PC-3 (cell line): Measurements from ENCODE around the gene PRR12. TPM values are rescaled to one million over a fixed set of nuclear protein-coding genes. Genes with fewer than 3 reads are reported as not detected.

Experiments used
- ATAC-seq: fragments of 200-7000 bp; cut with Tn5 transposase; 2 replicates; pipeline ENCODE4 v1.9.1; 2020; ENCODE audit warnings: mild to moderate bottlenecking, moderate library complexity
- BruUV-seq: library from RNA; stranded (reverse); fragments of 400-500 nt; replicated peaks from 2 replicates; lab custom pipeline; 2021; lab: Mats Ljungman, UMichigan
- CTCF ChIA-PET: fragments of 300-600 bp; sonication (Branson Sonifier 250); formaldehyde crosslinking; loops from one replicate; lab custom pipeline; 2022; ENCODE audit warnings: antibody characterized with exemption; lab: Charles Lee
- POLR2A ChIA-PET: fragments of 300-600 bp; sonication (Branson Sonifier 250); formaldehyde crosslinking; loops from one replicate; lab custom pipeline; 2022; ENCODE audit warnings: antibody characterized with exemption; ENCODE audit not compliant: unreplicated experiment; lab: Charles Lee
- DNase-seq: peaks from one replicate; pipeline ENCODE4 v3.0.0-alpha.2; 2015
- H2AFZ ChIP-seq: fragments of 300-600 bp; sonication (generic); 2 replicates; pipeline ENCODE4 v1.6.0; 2016; ENCODE audit warnings: antibody characterized with exemption, low read length
- H3F3A ChIP-seq: fragments of 300-600 bp; sonication (generic); one replicate; pipeline ENCODE4 v1.6.0; 2017; ENCODE audit warnings: antibody characterized with exemption, low read length, control low read depth, mild to moderate bottlenecking; ENCODE audit not compliant: unreplicated experiment
- H3K27ac ChIP-seq: fragments of 300-600 bp; sonication (generic); 2 replicates; pipeline ENCODE4 v1.5.1; 2016; ENCODE audit warnings: mild to moderate bottlenecking, low read length
- H3K27me3 ChIP-seq: fragments of 300-600 bp; sonication (generic); 2 replicates; pipeline ENCODE4 v1.6.1; 2016; ENCODE audit warnings: low read length, mixed read lengths
- H3K36me3 ChIP-seq: fragments of 300-600 bp; sonication (generic); 2 replicates; pipeline ENCODE4 v1.6.1; 2016; ENCODE audit warnings: low read depth, mixed run types, low read length, mixed read lengths
- H3K4me1 ChIP-seq: fragments of 300-600 bp; sonication (generic); 2 replicates; pipeline ENCODE4 v1.5.1; 2016; ENCODE audit warnings: low read length; ENCODE audit not compliant: insufficient read depth
- H3K4me2 ChIP-seq: fragments of 300-600 bp; sonication (generic); 2 replicates; pipeline ENCODE4 v1.6.0; 2016; ENCODE audit warnings: low read length
- H3K4me3 ChIP-seq: fragments of 300-600 bp; sonication (generic); 2 replicates; pipeline ENCODE4 v1.5.1; 2016; ENCODE audit warnings: mild to moderate bottlenecking, low read length, mixed read lengths
- H3K79me2 ChIP-seq: fragments of 300-600 bp; sonication (generic); 2 replicates; pipeline ENCODE4 v1.6.1; 2017; ENCODE audit warnings: low read length, mixed read lengths
- H3K9ac ChIP-seq: fragments of 300-600 bp; sonication (generic); 2 replicates; pipeline ENCODE4 v1.6.0; 2016; ENCODE audit warnings: mild to moderate bottlenecking, low read length
- H3K9me2 ChIP-seq: fragments of 300-600 bp; sonication (generic); replicated peaks from 2 replicates; pipeline ENCODE4 v1.6.1; 2016; ENCODE audit warnings: mixed run types, low read length, mixed read lengths
- H3K9me3 ChIP-seq: fragments of 300-600 bp; sonication (generic); 2 replicates; pipeline ENCODE4 v1.6.1; 2016; ENCODE audit warnings: low read length, mixed read lengths
- H4K20me1 ChIP-seq: fragments of 300-600 bp; sonication (generic); 2 replicates; pipeline ENCODE4 v1.6.1; 2016; ENCODE audit warnings: low read length, mixed read lengths
- EZH2phosphoT487 ChIP-seq: fragments of 300-600 bp; sonication (generic); IDR thresholded peaks from 2 replicates; pipeline ENCODE4 v1.6.1; 2018; ENCODE audit warnings: mild to moderate bottlenecking, antibody characterized with exemption, low read length, borderline replicate concordance
- intact Hi-C: fragments of 100-400 bp; cut with micrococcal nuclease; formaldehyde crosslinking; loops from 2 replicates; pipeline ENCODE4 v1.9.0; 2023
- total RNA-seq: library from RNA; depleted of rRNA; stranded (reverse); fragments of >200 nt; gene quantifications from 2 replicates; pipeline ENCODE4 v1.2.3, GENCODE V29; 2014
- TF ChIP-seq, protein P1 (sequence below): fragments of 300-600 bp; sonication (generic); conservative IDR thresholded peaks from 2 replicates; pipeline ENCODE4 v1.5.1; 2017; ENCODE audit warnings: antibody characterized with exemption, low read depth, mild to moderate bottlenecking, low read length

The PRR12 gene
- total RNA-seq, 1 experiment from 2014 or later: 14.6 TPM

DNA sequence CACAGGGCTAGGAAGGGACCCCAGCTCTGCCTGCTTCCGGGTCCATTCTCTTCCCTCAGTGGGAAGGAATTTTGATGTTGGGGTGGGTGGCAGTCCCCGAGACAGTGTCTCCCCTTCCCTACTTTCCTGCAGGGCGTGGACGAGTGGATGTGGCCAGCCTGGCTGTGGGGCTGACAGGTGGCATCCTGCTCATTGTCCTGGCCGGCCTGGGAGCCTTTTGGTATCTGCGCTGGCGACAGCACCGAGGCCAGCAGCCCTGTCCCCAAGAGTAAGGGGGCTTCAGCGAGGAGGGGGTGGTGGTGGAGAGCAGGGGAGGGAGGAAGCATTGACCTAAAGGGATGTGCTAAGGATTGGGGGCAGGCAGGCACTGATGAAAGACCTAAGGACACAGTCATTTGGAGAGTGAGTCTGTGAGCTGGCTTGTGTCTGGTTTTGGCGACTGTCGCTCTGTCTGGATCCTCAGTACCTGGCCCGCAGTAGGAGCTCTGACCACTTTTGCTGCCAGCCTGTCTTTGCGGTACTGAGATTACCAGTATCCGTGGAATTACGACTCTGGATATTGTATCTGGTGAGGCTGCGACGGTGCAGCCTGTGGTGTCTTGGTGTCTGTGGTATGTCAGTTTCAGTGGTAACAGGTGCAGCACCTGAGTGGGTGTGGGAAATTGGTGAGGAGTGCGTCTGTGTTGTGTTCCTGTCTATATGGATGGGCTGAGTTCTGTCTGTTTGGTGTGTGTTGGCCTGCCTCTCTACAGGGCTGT, 2.4 kb upstream of the PRR12 start:
- CTCF ChIA-PET: no interaction called here
- no peak for DNase-seq
- H2AFZ ChIP-seq: no peak overlapping the region

DNA sequence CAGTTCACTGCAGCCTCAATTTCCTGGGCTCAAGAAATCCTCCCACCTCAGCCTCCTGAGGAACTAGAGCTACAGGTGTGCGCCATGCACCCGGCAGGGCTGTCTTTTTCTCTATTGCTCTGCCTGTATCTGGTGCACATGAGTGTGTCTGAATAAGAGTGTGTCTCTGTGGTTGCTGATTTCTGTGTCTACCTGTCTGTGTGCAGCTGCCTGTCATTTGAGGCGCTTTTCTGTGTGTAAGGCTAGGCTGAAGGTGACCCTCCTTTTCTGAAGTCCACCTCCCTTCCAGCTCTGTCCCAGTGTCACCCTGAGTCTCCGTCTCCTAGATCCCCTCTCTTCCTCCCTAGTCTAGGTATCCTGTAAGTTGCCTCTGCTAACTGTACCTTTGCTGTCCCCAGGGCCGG, 1.5 kb upstream of the PRR12 start:
- H3K36me3 ChIP-seq: peaks cover 7% of the 10 kb centered on the region; the same call in 1 of the 2 replicates
- H3K9me3 ChIP-seq: no peaks in the 10 kb centered on the region
- intact Hi-C loops: no loop called here
- DNase-seq: no peak
- H2AFZ ChIP-seq: no peak overlapping the region
- ChIA-PET POLR2A (interaction anchor here (0.9 to 1.0 kb wide), 2 partner anchors 51 to 52 kb away, joined by 3 to 9 read pairs; partner anchors contain the start of genes RRAS and SCAF1), CTCF (no interaction called here)
- no peak overlapping the region for H3K27ac ChIP-seq
- peaks cover 6% of the 10 kb centered on the region; the same call in 1 of the 2 replicates for H4K20me1 ChIP-seq
- H3K4me2 ChIP-seq: no peak overlapping the region
- no peaks in the 10 kb centered on the region for H3K27me3 ChIP-seq
- BruUV-seq: no TSS peak
- no peak overlapping the region for H3K9ac ChIP-seq
- H3K4me3 ChIP-seq: no peak overlapping the region
- ATAC-seq: peak; percentile 1; the same call in 1 of the 2 replicates
- H3F3A ChIP-seq: no peaks in the 10 kb centered on the region
- peaks cover 7% of the 10 kb centered on the region; the same call in 1 of the 2 replicates for H3K4me1 ChIP-seq
- H3K79me2 ChIP-seq: peaks cover 35% of the 10 kb centered on the region
- TF ChIP-seq EZH2phosphoT487: no peak
- TF ChIP-seq, protein P1, sequence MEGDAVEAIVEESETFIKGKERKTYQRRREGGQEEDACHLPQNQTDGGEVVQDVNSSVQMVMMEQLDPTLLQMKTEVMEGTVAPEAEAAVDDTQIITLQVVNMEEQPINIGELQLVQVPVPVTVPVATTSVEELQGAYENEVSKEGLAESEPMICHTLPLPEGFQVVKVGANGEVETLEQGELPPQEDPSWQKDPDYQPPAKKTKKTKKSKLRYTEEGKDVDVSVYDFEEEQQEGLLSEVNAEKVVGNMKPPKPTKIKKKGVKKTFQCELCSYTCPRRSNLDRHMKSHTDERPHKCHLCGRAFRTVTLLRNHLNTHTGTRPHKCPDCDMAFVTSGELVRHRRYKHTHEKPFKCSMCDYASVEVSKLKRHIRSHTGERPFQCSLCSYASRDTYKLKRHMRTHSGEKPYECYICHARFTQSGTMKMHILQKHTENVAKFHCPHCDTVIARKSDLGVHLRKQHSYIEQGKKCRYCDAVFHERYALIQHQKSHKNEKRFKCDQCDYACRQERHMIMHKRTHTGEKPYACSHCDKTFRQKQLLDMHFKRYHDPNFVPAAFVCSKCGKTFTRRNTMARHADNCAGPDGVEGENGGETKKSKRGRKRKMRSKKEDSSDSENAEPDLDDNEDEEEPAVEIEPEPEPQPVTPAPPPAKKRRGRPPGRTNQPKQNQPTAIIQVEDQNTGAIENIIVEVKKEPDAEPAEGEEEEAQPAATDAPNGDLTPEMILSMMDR: no peak
- no peaks in the 10 kb centered on the region for H3K9me2 ChIP-seq

More for the DNA sequence above, 2.4 kb upstream of the PRR12 start:
- Histone ChIP-seq H3K4me3 (no peak overlapping the region), H3K27ac (no peak overlapping the region), H3K79me2 (peaks cover 26% of the 10 kb centered on the region), H4K20me1 (peaks cover under 1% of the 10 kb centered on the region; the same call in 1 of the 2 replicates), H3F3A (no peaks in the 10 kb centered on the region), H3K9me2 (no peaks in the 10 kb centered on the region), H3K27me3 (no peaks in the 10 kb centered on the region), H3K4me2 (no peak overlapping the region), H3K4me1 (peaks cover 1% of the 10 kb centered on the region; the same call in 1 of the 2 replicates), H3K9ac (no peak overlapping the region), H3K36me3 (no peaks in the 10 kb centered on the region), H3K9me3 (no peaks in the 10 kb centered on the region)
- POLR2A ChIA-PET: no interaction called here
- TF ChIP-seq, protein P1: no peak
- BruUV-seq: no TSS peak
- no peak for ATAC-seq
- intact Hi-C loops: no loop called here
